ENCODE results near the gene P2RX4. TPM values are rescaled to one million over a fixed set of nuclear protein-coding genes. Genes with fewer than 3 reads are reported as not detected.

Gene P2RX4
- total RNA-seq, 2 donors from 2014 or later: 42.3 to 50.4 TPM

DNA sequence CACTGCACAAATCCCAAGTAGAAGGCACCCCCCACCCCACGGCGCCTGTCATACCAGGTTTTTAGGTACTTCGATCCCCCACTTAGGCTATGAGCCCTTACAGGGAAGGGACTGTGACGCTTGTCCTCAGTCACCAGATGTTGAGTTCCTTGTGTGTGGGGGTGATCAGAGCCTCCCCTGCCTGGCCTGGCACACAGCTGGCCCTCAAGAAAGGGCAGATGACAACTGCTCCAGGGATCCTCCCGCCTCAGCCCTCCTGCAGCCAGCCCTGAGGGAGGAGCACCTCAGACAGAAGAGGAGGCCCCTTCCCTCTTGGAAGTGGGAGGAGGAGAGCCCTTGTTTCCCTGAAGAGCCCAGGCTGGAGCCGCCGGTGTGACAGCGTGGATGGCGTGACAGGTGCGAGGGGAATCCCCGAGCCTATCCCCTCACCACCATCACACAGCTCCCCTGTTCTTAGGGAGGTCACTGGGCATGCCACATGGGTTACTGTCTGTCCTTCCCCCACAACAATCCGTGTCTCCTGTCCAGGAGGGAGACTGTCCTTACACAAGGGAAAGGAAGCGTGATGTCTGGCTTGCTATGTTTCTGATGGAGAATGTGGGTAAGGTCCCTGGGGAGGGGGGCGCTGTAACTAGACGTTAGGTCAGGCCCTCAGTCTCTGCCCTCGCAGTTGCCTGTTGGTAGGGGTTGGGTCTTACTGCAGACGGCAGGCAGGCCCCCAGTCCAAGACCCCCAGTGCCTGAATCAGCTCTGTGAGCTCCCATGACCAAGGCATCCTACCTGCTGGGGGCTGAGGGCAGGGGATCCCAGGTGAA is 31.4 kb downstream of the P2RX4 start:
- Histone ChIP-seq H3K4me3 (peak overlapping the region; percentile 68), H3K4me1 (ENCODE audit: control insufficient read depth in 1 of 2, low read depth in 2 of 2) (peaks cover 8 to 18% of the 10 kb centered on the region in 2 donors), H3K27me3 (replicated peaks; ENCODE audit: insufficient read depth) (no peaks in the 10 kb centered on the region), H3K36me3 (peaks cover 9% of the 10 kb centered on the region), H3K9me3 (no peaks in the 10 kb centered on the region), H3K27ac (peak overlapping the region; percentile 49 to 64)
- peak; percentile 15 for ATAC-seq (ENCODE audit: insufficient number of reproducible peaks, low FRiP score, low read depth)
- TF ChIP-seq CTCF (IDR thresholded peaks at IDR 0.05): no peak
- no peak for DNase-seq (ENCODE audit: low spot score)

- Histone ChIP-seq H3K36me3 (peaks cover 17% of the 10 kb centered on the region), H3K27me3 (replicated peaks; ENCODE audit: insufficient read depth) (no peaks in the 10 kb centered on the region), H3K27ac (no peak overlapping the region), H3K9me3 (no peaks in the 10 kb centered on the region), H3K4me3 (no peak overlapping the region), H3K4me1 (ENCODE audit: control insufficient read depth in 1 of 2, low read depth in 2 of 2) (peaks cover 6 to 15% of the 10 kb centered on the region in 2 donors)
- DNase-seq (ENCODE audit: low spot score): no peak
- no peak for ATAC-seq (ENCODE audit: insufficient number of reproducible peaks, low FRiP score, low read depth)
- no peak for TF ChIP-seq CTCF (IDR thresholded peaks at IDR 0.05)
These were observed 35.1 kb downstream of the P2RX4 start for GRCh38 chr12:121245031-121245430.

GRCh38 chr12:121245951-121246350 is 36.0 kb downstream of the P2RX4 start:
- ATAC-seq (ENCODE audit: insufficient number of reproducible peaks, low FRiP score, low read depth) (no peak), DNase-seq (ENCODE audit: low spot score) (no peak)
- H3K9me3 ChIP-seq: no peaks in the 10 kb centered on the region
- no peaks in the 10 kb centered on the region for H3K27me3 ChIP-seq (replicated peaks; ENCODE audit: insufficient read depth)
- H3K4me1 ChIP-seq (ENCODE audit: control insufficient read depth in 1 of 2, low read depth in 2 of 2): peaks cover 4 to 7% of the 10 kb centered on the region in 2 donors
- TF ChIP-seq CTCF (IDR thresholded peaks at IDR 0.05): no peak
- no peak overlapping the region for H3K4me3 ChIP-seq
- H3K27ac ChIP-seq: no peak overlapping the region
- H3K36me3 ChIP-seq: peaks cover 19% of the 10 kb centered on the region

GRCh38 chr12:121246893-121247557 is 37.1 kb downstream of the P2RX4 start:
- H3K36me3 ChIP-seq: peaks cover 21% of the 10 kb centered on the region
- no peak overlapping the region for H3K4me3 ChIP-seq
- H3K4me1 ChIP-seq (ENCODE audit: control insufficient read depth in 1 of 2, low read depth in 2 of 2): no peaks in the 10 kb centered on the region
- no peak for TF ChIP-seq CTCF (IDR thresholded peaks at IDR 0.05)
- no peaks in the 10 kb centered on the region for H3K27me3 ChIP-seq (replicated peaks; ENCODE audit: insufficient read depth)
- H3K9me3 ChIP-seq: no peaks in the 10 kb centered on the region
- no peak overlapping the region for H3K27ac ChIP-seq
- DNase-seq (ENCODE audit: low spot score) (no peak), ATAC-seq (ENCODE audit: insufficient number of reproducible peaks, low FRiP score, low read depth) (no peak)

DNA sequence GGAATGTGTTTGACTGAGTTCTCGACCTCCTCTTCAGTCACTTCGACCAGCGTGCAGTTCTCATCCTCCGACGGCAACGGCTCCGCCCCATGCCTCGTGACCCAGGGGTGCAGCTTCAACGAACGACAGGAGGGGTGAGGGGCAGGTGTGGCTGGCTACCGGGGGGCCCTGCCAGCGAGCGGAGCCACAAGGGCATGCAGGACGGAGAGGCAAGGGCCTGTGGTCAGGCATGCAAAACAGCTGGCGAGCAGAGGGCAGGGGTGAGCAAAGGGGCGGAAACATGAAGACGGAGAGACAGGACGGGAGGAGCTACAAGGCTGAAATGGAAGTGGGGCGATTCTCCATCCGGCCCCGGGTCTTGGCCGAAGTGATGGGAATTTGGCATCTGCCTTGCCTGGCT is 38.7 kb downstream of the P2RX4 start:
- no peak for TF ChIP-seq CTCF (IDR thresholded peaks at IDR 0.05)
- DNase-seq (ENCODE audit: low spot score) (no peak), ATAC-seq (ENCODE audit: insufficient number of reproducible peaks, low FRiP score, low read depth) (no peak)
- Histone ChIP-seq H3K36me3 (peaks cover 29% of the 10 kb centered on the region), H3K9me3 (no peaks in the 10 kb centered on the region), H3K27me3 (replicated peaks; ENCODE audit: insufficient read depth) (no peaks in the 10 kb centered on the region), H3K27ac (no peak overlapping the region), H3K4me3 (no peak overlapping the region), H3K4me1 (ENCODE audit: control insufficient read depth in 1 of 2, low read depth in 2 of 2) (no peaks in the 10 kb centered on the region)
